Liver (tissue), 9 donors: Measurements from ENCODE around the gene WNT4. TPM values are rescaled to one million over a fixed set of nuclear protein-coding genes. Genes with fewer than 3 reads are reported as not detected.

Experiments
- DNase-seq: peaks from one replicate; pipeline ENCODE4 v3.0.0-alpha.2; 2017; ENCODE audit warnings: low spot score
- H3K27ac ChIP-seq, 2 donors: one replicate each; pipeline ENCODE4 v1.7.0; 2013; ENCODE audit warnings: inconsistent platforms in 2 of 2, low read length in 2 of 2, control low read depth in 1 of 2, low read depth in 1 of 2, mild to moderate bottlenecking in 1 of 2
- H3K27me3 ChIP-seq, 4 donors: one replicate each; pipeline versions ENCODE4 v1.6.1 to v1.7.0; 2013; ENCODE audit warnings: low read length in 3 of 4, inconsistent platforms in 1 of 4, mild to moderate bottlenecking in 1 of 4, moderate library complexity in 1 of 4; ENCODE audit not compliant: control insufficient read depth in 4 of 4, insufficient read depth in 4 of 4
- H3K36me3 ChIP-seq, 4 donors: one replicate each; pipeline versions ENCODE4 v1.6.1 to v1.7.0; 2013; ENCODE audit warnings: low read length in 3 of 4, mild to moderate bottlenecking in 3 of 4, low read depth in 1 of 4, moderate library complexity in 1 of 4; ENCODE audit not compliant: control insufficient read depth in 4 of 4, insufficient read depth in 3 of 4
- H3K4me1 ChIP-seq, 4 donors: one replicate each; pipeline versions ENCODE4 v1.6.1 to v1.7.0; 2013; ENCODE audit warnings: low read length in 3 of 4, mild to moderate bottlenecking in 3 of 4, moderate library complexity in 1 of 4; ENCODE audit not compliant: control insufficient read depth in 4 of 4, insufficient read depth in 4 of 4
- H3K4me3 ChIP-seq, 3 donors: one replicate each; pipeline versions ENCODE4 v1.6.1 to v1.7.0; 2013; ENCODE audit warnings: low read length in 3 of 3, control low read depth in 1 of 3, low read depth in 1 of 3, mild to moderate bottlenecking in 1 of 3
- H3K9ac ChIP-seq, 2 donors: one replicate each; pipeline ENCODE4 v1.7.0; 2013; ENCODE audit warnings: low read length in 2 of 2, mild to moderate bottlenecking in 2 of 2, moderate library complexity in 2 of 2, control low read depth in 1 of 2, low read depth in 1 of 2
- H3K9me3 ChIP-seq, 4 donors: one replicate each; pipeline versions ENCODE4 v1.6.1 to v1.7.0; 2013; ENCODE audit warnings: low read length in 3 of 4; ENCODE audit not compliant: control insufficient read depth in 4 of 4
- ATF3 ChIP-seq: IDR thresholded peaks from 2 replicates; pipeline ENCODE4 v1.6.1; 2016; ENCODE audit warnings: antibody characterized with exemption
- CTCF ChIP-seq: fragments of 150-350 bp; IDR thresholded peaks from 2 replicates; pipeline ENCODE4 v1.5.1; 2017; ENCODE audit warnings: improper control_type of control experiment, low read depth, low read length; ENCODE audit not compliant: missing input control
- EGR1 ChIP-seq, 2 donors: IDR thresholded peaks; 2 replicates each; pipeline ENCODE4 v1.6.1; 2016 to 2018; ENCODE audit warnings: antibody characterized with exemption in 2 of 2, low read depth in 2 of 2
- FOXA1 ChIP-seq: IDR thresholded peaks from 2 replicates; pipeline ENCODE4 v1.6.1; 2016; ENCODE audit warnings: antibody characterized with exemption
- FOXA2 ChIP-seq: IDR thresholded peaks from 2 replicates; pipeline ENCODE4 v1.6.1; 2016; ENCODE audit warnings: antibody characterized with exemption
- GABPA ChIP-seq, 2 donors: IDR thresholded peaks in 1 of 2; conservative IDR thresholded peaks in 1 of 2; 2 replicates each; pipeline ENCODE4 v1.6.1; 2016; ENCODE audit warnings: antibody characterized with exemption in 2 of 2, mild to moderate bottlenecking in 1 of 2, moderate library complexity in 1 of 2
- HNF4A ChIP-seq, 2 donors: conservative IDR thresholded peaks; 2 replicates each; pipeline ENCODE4 v1.6.1; 2016; ENCODE audit warnings: antibody characterized with exemption in 2 of 2, mild to moderate bottlenecking in 2 of 2
- HNF4G ChIP-seq: IDR thresholded peaks from 2 replicates; pipeline ENCODE4 v1.6.1; 2016; ENCODE audit warnings: antibody characterized with exemption
- JUND ChIP-seq, 2 donors: IDR thresholded peaks; 2 replicates each; pipeline ENCODE4 v1.6.1; 2016; ENCODE audit warnings: antibody characterized with exemption in 2 of 2
- NR2F2 ChIP-seq: IDR thresholded peaks from 2 replicates; pipeline ENCODE4 v1.6.1; 2016; ENCODE audit warnings: antibody characterized with exemption
- RAD21 ChIP-seq, 2 donors: IDR thresholded peaks; 2 replicates each; pipeline ENCODE4 v1.6.1; 2016; ENCODE audit warnings: antibody characterized with exemption in 2 of 2, mild to moderate bottlenecking in 2 of 2
- RXRA ChIP-seq, 2 donors: IDR thresholded peaks; 2 replicates each; pipeline ENCODE4 v1.6.1; 2017 to 2018; ENCODE audit warnings: antibody characterized with exemption in 2 of 2, mild to moderate bottlenecking in 1 of 2
- SP1 ChIP-seq: IDR thresholded peaks from 2 replicates; pipeline ENCODE4 v1.6.1; 2018; ENCODE audit warnings: antibody characterized with exemption, mild to moderate bottlenecking
- TAF1 ChIP-seq: conservative IDR thresholded peaks from 2 replicates; pipeline ENCODE4 v1.6.1; 2016; ENCODE audit warnings: antibody characterized with exemption, mild to moderate bottlenecking
- YY1 ChIP-seq: IDR thresholded peaks from 2 replicates; pipeline ENCODE4 v1.6.1; 2016; ENCODE audit warnings: antibody characterized with exemption, mild to moderate bottlenecking
- WGBS: extraction: QIAGEN DNeasy Blood & Tissue Kit; methylation state at CpG from one replicate; pipeline ENCODE4 v1.1.7; 2013; 5-methylcytosine and 5-hydroxymethylcytosine counted together
- polyA plus RNA-seq, 2 donors: library from polyadenylated mRNA; stranded (reverse) in 1 of 2; unstranded in 1 of 2; fragments of 200-250 nt in 1 of 2; fragments of >200 nt in 1 of 2; fragmentation: Nextera tagmentation in 1 of 2; extraction: Ambion mirVana in 1 of 2; gene quantifications; one replicate each; pipeline versions ENCODE4 v1.2.1 to v1.2.3, GENCODE V29; 2013 to 2015
- total RNA-seq, 2 donors: library from RNA; depleted of rRNA; stranded (reverse); fragments of >200 nt; gene quantifications; one replicate each; pipeline ENCODE4 v1.2.3, GENCODE V29; 2014
- TF ChIP-seq, protein P1 (sequence below): IDR thresholded peaks from 2 replicates; pipeline ENCODE4 v1.6.1; 2016; ENCODE audit warnings: antibody characterized with exemption
- TF ChIP-seq, protein P2 (sequence below): IDR thresholded peaks from 2 replicates; pipeline ENCODE4 v1.6.1; 2016; ENCODE audit warnings: antibody characterized with exemption
- TF ChIP-seq, protein P3 (sequence below): IDR thresholded peaks from 2 replicates; pipeline ENCODE4 v1.6.1; 2016; ENCODE audit warnings: antibody characterized with exemption, mild to moderate bottlenecking
- donor health status: healthy.
- donor health status: healthy.
- donor health status: healthy.
- donor health status: healthy.
- donor health status: healthy.

WNT4 gene
- total and polyA plus RNA-seq, 4 donors, result under 0.01 to 0.09 TPM; not detected in 2

- H3K4me1 ChIP-seq, result peaks cover 0 to under 1% (median 0%) of the 10 kb centered on the region in 4 donors
- DNase-seq, result no peak
- no peak overlapping the region for H3K9ac ChIP-seq
- no peaks in the 10 kb centered on the region for H3K27me3 ChIP-seq
- TF ChIP-seq ATF3 (no peak), GABPA (IDR thresholded peaks at IDR 0.05 in 1 of 2, conservative IDR thresholded peaks at IDR 0.05 in 1 of 2) (no peak), RAD21 (IDR thresholded peaks at IDR 0.05) (no peak), FOXA1 (no peak), CTCF (no peak), NR2F2 (no peak), SP1 (no peak), HNF4G (no peak), TAF1 (no peak), FOXA2 (no peak), HNF4A (conservative IDR thresholded peaks at IDR 0.05) (no peak), JUND (IDR thresholded peaks at IDR 0.05) (no peak), RXRA (IDR thresholded peaks at IDR 0.05) (no peak), YY1 (no peak), EGR1 (IDR thresholded peaks at IDR 0.05; ENCODE audit: low read depth in 2 of 2) (no peak)
- TF ChIP-seq, protein P1, sequence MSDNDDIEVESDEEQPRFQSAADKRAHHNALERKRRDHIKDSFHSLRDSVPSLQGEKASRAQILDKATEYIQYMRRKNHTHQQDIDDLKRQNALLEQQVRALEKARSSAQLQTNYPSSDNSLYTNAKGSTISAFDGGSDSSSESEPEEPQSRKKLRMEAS, result no peak
- TF ChIP-seq, protein P2, sequence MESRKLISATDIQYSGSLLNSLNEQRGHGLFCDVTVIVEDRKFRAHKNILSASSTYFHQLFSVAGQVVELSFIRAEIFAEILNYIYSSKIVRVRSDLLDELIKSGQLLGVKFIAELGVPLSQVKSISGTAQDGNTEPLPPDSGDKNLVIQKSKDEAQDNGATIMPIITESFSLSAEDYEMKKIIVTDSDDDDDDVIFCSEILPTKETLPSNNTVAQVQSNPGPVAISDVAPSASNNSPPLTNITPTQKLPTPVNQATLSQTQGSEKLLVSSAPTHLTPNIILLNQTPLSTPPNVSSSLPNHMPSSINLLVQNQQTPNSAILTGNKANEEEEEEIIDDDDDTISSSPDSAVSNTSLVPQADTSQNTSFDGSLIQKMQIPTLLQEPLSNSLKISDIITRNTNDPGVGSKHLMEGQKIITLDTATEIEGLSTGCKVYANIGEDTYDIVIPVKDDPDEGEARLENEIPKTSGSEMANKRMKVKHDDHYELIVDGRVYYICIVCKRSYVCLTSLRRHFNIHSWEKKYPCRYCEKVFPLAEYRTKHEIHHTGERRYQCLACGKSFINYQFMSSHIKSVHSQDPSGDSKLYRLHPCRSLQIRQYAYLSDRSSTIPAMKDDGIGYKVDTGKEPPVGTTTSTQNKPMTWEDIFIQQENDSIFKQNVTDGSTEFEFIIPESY, result no peak
- TF ChIP-seq, protein P3, sequence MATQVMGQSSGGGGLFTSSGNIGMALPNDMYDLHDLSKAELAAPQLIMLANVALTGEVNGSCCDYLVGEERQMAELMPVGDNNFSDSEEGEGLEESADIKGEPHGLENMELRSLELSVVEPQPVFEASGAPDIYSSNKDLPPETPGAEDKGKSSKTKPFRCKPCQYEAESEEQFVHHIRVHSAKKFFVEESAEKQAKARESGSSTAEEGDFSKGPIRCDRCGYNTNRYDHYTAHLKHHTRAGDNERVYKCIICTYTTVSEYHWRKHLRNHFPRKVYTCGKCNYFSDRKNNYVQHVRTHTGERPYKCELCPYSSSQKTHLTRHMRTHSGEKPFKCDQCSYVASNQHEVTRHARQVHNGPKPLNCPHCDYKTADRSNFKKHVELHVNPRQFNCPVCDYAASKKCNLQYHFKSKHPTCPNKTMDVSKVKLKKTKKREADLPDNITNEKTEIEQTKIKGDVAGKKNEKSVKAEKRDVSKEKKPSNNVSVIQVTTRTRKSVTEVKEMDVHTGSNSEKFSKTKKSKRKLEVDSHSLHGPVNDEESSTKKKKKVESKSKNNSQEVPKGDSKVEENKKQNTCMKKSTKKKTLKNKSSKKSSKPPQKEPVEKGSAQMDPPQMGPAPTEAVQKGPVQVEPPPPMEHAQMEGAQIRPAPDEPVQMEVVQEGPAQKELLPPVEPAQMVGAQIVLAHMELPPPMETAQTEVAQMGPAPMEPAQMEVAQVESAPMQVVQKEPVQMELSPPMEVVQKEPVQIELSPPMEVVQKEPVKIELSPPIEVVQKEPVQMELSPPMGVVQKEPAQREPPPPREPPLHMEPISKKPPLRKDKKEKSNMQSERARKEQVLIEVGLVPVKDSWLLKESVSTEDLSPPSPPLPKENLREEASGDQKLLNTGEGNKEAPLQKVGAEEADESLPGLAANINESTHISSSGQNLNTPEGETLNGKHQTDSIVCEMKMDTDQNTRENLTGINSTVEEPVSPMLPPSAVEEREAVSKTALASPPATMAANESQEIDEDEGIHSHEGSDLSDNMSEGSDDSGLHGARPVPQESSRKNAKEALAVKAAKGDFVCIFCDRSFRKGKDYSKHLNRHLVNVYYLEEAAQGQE, result no peak
- 92% methylated on average over 11 of the region's 11 CpGs for WGBS
- no peak overlapping the region for H3K4me3 ChIP-seq
- H3K9me3 ChIP-seq, result no peaks in the 10 kb centered on the region
- no peak overlapping the region for H3K27ac ChIP-seq
- H3K36me3 ChIP-seq, result no peaks in the 10 kb centered on the region
These were observed 22.5 kb downstream of the WNT4 start for GRCh38 chr1:22120469-22120790.
